Measurements from ENCODE around the gene SV2A.
"Not testable (repeated sequence)": the region's sequence is repeated elsewhere in the genome, so short reads cannot be mapped to it uniquely, and the experiment has no call there.

Gene SV2A

DNA sequence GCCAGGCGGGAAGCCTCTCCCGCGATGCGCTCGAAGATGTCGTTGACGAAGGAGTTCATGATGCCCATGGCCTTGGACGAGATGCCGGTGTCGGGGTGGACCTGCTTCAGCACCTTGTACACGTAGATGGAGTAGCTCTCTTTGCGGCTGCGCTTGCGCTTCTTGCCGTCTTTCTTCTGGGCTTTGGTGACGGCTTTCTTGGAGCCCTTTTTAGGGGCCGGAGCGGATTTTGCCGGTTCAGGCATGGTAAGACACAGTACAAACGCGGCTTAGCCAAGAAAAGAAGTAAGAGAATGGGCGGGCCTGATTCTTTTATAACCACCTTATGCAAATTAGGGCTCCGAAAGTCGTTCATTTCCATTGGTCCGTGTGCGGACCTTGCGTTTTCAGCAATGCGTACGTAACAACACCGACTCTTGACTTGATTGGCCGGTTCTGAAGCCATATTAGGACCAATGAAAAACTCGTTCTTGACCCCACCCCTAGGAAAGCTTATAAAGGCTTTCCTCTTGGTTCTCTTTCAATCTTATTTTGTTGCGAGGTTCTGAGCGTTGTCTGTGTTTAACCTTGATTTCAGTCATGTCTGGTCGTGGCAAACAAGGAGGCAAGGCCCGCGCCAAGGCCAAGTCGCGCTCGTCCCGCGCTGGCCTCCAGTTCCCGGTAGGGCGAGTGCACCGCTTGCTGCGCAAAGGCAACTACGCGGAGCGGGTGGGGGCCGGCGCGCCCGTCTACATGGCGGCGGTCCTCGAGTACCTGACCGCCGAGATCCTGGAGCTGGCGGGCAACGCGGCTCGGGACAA, 31.0 kb downstream of the SV2A start:
- peak overlapping the region; percentile 73 for H3K4me3 ChIP-seq (ENCODE audit: low read depth, low read length)
- peak; percentile 99 for DNase-seq (ENCODE audit: low read depth)
- TF ChIP-seq, protein P1, sequence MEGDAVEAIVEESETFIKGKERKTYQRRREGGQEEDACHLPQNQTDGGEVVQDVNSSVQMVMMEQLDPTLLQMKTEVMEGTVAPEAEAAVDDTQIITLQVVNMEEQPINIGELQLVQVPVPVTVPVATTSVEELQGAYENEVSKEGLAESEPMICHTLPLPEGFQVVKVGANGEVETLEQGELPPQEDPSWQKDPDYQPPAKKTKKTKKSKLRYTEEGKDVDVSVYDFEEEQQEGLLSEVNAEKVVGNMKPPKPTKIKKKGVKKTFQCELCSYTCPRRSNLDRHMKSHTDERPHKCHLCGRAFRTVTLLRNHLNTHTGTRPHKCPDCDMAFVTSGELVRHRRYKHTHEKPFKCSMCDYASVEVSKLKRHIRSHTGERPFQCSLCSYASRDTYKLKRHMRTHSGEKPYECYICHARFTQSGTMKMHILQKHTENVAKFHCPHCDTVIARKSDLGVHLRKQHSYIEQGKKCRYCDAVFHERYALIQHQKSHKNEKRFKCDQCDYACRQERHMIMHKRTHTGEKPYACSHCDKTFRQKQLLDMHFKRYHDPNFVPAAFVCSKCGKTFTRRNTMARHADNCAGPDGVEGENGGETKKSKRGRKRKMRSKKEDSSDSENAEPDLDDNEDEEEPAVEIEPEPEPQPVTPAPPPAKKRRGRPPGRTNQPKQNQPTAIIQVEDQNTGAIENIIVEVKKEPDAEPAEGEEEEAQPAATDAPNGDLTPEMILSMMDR (IDR thresholded peaks at IDR 0.05; ENCODE audit: control insufficient read depth, extremely low read depth, insufficient read depth) = no peak

DNA sequence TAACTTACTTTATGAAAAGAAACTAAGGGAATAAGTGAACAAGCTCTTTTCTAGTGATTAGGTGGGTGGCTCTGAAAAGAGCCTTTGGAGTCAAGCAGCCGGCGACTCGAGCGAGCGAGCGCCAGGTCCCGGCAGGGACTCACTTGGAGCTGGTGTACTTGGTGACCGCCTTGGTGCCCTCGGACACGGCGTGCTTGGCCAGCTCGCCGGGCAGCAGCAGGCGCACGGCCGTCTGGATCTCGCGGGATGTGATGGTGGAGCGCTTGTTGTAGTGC, 31.6 kb downstream of the SV2A start:
- DNase-seq (ENCODE audit: low read depth) = not testable (repeated sequence)
- peak overlapping the region; percentile 73 for H3K4me3 ChIP-seq (ENCODE audit: low read depth, low read length)

DNA sequence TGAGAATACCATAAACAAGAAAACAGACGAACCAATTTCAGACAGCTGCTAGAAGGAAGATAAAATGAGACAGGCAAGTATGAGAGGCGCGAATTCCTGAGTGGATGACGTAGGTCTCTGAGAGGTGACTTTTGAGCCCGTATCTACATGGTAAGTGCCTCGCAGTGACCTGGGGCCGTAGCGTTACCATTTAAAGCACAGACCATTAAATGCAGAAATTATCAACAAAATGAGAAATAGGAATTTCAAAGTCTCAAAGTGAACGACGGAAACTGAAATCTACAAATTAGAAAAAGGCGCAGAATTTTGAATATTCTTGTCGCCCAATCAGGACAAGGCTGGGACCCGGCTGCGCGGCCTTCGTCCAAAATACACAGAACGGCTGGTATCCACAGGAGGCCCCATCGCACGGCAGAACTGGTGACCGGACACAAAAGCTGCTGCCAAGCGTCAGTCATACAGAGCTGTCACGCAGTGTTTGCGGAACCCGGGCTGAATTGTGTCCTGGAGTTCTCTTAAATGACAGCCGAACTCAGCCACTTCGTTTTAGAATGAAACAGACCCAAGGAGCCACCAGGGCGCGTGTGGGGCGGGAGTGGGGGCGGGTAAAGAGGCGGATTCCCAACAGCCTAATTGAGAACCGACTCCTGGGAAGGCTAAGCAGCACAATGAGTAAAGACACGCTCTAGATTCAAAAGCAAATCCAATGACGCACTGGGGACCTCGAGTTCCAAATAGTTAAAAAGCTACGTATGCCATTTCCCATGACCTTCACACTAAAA, 32.1 kb downstream of the SV2A start:
- peak overlapping the region; percentile 73 for H3K4me3 ChIP-seq (ENCODE audit: low read depth, low read length)
- TF ChIP-seq, protein P1 (IDR thresholded peaks at IDR 0.05; ENCODE audit: control insufficient read depth, extremely low read depth, insufficient read depth) = no peak
- DNase-seq (ENCODE audit: low read depth) = peak; percentile 93

DNA sequence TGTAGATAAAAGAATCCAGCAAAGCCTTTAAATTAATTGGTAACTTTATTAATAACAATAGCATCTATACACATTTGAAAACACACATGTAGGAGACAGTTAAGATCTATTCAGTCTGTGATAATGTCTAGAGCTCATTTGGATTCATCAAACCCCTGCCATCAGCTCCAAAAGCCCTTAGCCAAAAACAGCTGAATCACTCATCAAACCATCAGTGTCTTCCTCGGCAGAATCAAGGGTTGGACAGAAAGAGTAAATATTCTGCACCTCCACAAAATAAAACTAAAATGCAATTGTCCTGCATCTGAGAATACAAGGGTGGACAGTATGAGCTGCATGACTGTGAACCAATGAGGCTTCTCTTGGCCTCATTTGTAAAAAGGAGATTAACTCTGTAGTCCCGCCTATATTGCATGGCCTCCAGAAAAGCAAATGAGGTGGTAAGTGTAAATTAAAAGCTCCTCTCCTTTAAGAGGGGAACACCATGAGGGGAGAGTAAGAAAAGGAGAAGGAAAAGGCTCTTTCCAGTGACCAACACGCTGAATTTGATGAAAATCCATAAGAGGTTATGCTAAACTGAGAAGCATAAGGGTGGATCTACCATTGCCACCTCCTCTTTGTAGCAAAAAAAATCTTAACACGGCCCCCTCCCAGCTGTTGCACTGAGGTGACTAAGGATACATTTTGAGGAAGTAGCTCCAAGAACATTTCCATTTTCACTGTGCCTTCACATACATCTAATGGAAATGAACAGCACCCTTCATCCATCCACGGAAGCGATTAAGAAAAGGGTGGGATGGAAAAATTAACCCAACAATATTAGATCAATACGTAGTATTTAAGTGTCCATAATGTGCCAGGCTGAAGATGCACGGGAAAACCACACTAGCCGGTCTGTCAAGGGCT, 33.0 kb downstream of the SV2A start:
- no peak for DNase-seq (ENCODE audit: low read depth)
- TF ChIP-seq, protein P1 (IDR thresholded peaks at IDR 0.05; ENCODE audit: control insufficient read depth, extremely low read depth, insufficient read depth) = no peak
- peak overlapping the region; percentile 73 for H3K4me3 ChIP-seq (ENCODE audit: low read depth, low read length)

GRCh38 chr1:149883598-149884247, 33.9 kb downstream of the SV2A start:
- TF ChIP-seq, protein P1 (IDR thresholded peaks at IDR 0.05; ENCODE audit: control insufficient read depth, extremely low read depth, insufficient read depth) = no peak
- no peak overlapping the region for H3K4me3 ChIP-seq (ENCODE audit: low read depth, low read length)
- no peak for DNase-seq (ENCODE audit: low read depth)

DNA sequence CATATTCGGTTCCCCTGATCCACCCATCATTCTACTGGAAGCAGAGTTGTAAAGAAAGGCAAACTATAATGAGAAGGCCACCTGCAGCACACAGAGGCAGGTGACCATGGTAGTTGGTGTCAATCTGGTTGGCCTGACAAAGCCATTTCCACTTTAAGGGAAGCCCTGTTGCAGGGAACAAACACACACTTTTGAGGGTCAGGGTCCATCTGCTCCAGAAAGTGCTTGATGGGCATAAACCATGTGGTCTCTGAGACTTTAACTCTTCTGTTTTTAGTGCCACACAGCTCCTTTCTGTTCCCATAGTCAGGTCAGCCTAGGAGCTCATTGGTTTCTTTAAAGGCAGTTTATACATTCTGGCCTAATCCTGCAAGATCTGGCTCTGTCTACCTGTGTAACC, 35.8 kb downstream of the SV2A start:
- no peak for DNase-seq (ENCODE audit: low read depth)
- TF ChIP-seq, protein P1 (IDR thresholded peaks at IDR 0.05; ENCODE audit: control insufficient read depth, extremely low read depth, insufficient read depth) = no peak
- no peak overlapping the region for H3K4me3 ChIP-seq (ENCODE audit: low read depth, low read length)

Data from LNCaP clone FGC (cell line).